Kidney epithelial cell (primary cell): Measurements from ENCODE around the gene ZDHHC11. TPM values are rescaled to one million over a fixed set of nuclear protein-coding genes. Genes with fewer than 3 reads are reported as not detected.
"Not testable (repeated sequence)": the region's sequence is repeated elsewhere in the genome, so short reads cannot be mapped to it uniquely, and the experiment has no call there.

Source experiments
- DNase-seq: peaks from one replicate; pipeline ENCODE4 v3.0.0-alpha.2; 2010; ENCODE audit warnings: low read depth
- H3K27me3 ChIP-seq: 2 replicates; pipeline ENCODE4 v1.6.0; 2011; ENCODE audit warnings: low read length; ENCODE audit not compliant: control insufficient read depth, insufficient read depth
- H3K36me3 ChIP-seq: 2 replicates; pipeline ENCODE4 v1.5.1; 2011; ENCODE audit warnings: low read length; ENCODE audit not compliant: control insufficient read depth, insufficient read depth
- H3K4me3 ChIP-seq: 2 replicates; pipeline ENCODE4 v1.5.1; 2011; ENCODE audit warnings: low read depth, mild to moderate bottlenecking, control low read depth, low read length
- total RNA-seq: library from RNA; depleted of rRNA; stranded (reverse); fragments of >200 nt; gene quantifications from 2 replicates; pipeline ENCODE4 v1.2.3, GENCODE V29; 2015
- TF ChIP-seq, protein P1 (sequence below): IDR thresholded peaks from 2 replicates; pipeline ENCODE4 v1.5.1; 2011; ENCODE audit warnings: mild to moderate bottlenecking, moderate library complexity, low read length, control low read depth, inconsistent platforms; ENCODE audit not compliant: insufficient read depth, poor library complexity, severe bottlenecking

The ZDHHC11 gene
- total RNA-seq, 1 donor from 2014 or later, result 1.3 TPM

DNA sequence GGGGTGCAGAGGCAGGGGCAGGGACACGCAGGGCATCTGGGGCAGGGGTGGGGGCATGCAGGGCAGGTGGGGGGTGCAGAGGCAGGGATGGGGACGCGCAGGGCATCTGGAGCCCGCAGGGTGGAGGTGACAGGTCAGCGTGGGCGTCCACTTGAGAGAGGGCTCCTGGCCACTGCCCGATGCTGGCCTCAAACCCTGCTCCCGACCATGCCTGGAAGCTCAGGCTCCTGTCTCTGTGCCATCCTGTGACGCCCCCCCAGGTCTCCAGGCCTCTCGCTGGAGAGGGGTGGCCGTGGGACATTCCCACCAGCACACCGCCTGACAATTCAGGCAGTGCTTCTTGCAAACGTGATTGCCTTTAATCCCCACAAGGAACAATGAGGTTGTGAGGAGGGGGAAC lies 99.3 kb downstream of the ZDHHC11 start:
- TF ChIP-seq, protein P1, sequence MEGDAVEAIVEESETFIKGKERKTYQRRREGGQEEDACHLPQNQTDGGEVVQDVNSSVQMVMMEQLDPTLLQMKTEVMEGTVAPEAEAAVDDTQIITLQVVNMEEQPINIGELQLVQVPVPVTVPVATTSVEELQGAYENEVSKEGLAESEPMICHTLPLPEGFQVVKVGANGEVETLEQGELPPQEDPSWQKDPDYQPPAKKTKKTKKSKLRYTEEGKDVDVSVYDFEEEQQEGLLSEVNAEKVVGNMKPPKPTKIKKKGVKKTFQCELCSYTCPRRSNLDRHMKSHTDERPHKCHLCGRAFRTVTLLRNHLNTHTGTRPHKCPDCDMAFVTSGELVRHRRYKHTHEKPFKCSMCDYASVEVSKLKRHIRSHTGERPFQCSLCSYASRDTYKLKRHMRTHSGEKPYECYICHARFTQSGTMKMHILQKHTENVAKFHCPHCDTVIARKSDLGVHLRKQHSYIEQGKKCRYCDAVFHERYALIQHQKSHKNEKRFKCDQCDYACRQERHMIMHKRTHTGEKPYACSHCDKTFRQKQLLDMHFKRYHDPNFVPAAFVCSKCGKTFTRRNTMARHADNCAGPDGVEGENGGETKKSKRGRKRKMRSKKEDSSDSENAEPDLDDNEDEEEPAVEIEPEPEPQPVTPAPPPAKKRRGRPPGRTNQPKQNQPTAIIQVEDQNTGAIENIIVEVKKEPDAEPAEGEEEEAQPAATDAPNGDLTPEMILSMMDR, result no peak
- no peak overlapping the region for H3K4me3 ChIP-seq
- no peak for DNase-seq
- no peaks in the 10 kb centered on the region for H3K27me3 ChIP-seq
- no peaks in the 10 kb centered on the region for H3K36me3 ChIP-seq

- H3K4me3 ChIP-seq, H3K27me3 ChIP-seq, H3K36me3 ChIP-seq, DNase-seq: not testable (repeated sequence)
Observed at GRCh38 chr5:750226-750625, 100.6 kb downstream of the ZDHHC11 start.

- Histone ChIP-seq H3K36me3 (no peaks in the 10 kb centered on the region), H3K27me3 (no peaks in the 10 kb centered on the region), H3K4me3 (no peak overlapping the region)
- no peak for DNase-seq
- TF ChIP-seq, protein P1, result no peak
Observed at GRCh38 chr5:749101-749670, 101.6 kb downstream of the ZDHHC11 start.

DNA sequence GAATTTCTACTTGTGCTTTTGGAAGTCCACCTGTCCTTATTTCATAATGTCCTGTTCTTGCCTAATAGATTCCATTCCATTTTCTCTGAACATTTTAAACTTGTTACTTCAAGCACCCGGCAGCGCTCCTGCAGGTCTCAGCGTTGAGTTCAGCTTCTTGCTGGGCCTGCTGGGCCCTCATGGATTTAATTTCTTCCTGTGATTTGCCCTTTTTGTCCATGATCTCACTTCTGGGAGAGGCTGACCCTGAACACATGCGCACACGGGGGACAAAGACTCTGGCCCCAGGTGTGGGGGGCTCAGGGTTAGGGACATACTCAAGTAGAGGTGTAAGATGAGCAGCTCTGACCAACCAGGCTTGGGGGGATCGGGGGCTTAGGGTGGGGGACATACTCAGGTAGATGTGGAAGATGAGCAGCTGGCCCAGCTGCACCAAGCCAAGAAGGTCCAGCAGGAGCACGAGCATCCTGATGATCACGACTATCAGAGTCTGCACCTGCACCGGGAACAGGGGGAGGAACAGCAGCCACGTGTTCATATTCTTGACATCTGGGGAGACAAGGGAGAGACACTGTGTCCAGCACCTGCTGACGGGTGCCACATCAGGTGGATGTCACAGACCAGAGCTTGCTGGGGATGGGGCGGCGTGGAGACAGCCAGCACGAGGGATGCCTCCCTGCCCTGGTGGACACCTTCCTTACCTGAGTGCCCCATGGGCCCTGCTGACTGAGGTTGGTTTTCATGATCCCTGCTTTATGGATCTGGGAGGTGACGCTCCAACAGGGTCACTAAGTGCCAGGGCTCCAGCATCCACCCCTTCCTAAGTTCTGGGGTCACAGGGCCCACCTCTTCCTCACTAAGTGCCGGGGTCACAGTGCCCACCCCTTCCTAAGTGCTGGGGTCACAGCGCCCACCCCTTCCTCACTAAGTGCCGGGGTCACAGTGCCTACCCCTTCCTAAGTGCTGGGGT lies 102.5 kb downstream of the ZDHHC11 start:
- not testable (repeated sequence) for DNase-seq, H3K4me3 ChIP-seq, H3K27me3 ChIP-seq, H3K36me3 ChIP-seq

GRCh38 chr5:747303-747844 lies 103.4 kb downstream of the ZDHHC11 start:
- H3K27me3 ChIP-seq, H3K4me3 ChIP-seq, H3K36me3 ChIP-seq, DNase-seq: not testable (repeated sequence)

DNA sequence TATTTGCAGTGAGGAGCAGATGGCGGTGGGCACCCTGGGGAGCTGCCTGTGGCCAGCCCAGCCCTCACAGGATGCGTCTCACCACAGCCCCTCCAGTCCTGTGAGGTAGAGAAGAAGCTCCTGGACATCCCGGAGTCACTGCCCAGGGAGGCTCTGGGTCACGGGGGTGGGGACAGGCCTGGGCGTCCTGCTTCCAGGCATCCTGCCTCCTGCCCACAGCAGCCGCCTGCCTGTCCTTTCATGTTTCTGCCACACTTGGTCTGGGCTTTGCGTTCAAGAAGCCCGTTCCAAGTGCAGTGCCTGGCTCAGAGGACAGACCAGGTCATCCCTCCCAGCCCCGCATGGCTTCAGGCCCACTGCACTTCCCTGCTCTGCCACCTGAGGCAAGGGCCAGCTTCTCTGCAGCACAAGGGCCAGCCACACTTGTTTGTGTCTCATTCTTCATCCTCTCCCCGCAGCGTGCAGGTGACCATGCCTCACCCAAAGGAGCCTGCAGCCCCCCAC lies 104.5 kb downstream of the ZDHHC11 start:
- TF ChIP-seq, protein P1, result no peak
- H3K27me3 ChIP-seq, result no peaks in the 10 kb centered on the region
- no peak overlapping the region for H3K4me3 ChIP-seq
- no peaks in the 10 kb centered on the region for H3K36me3 ChIP-seq
- DNase-seq, result no peak

Other genes starting within 250 kb of the ZDHHC11 start
- 2.7 and 4.8 TPM in 2 replicates for gene CEP72, start 238.6 kb downstream of the ZDHHC11 start, total RNA-seq
- 1.9 and 2.5 TPM in 2 replicates for gene TPPP, start 157.6 kb downstream of the ZDHHC11 start, total RNA-seq
- 0.25 and 0.55 TPM in 2 replicates for gene ZDHHC11B, start 66.3 kb downstream of the ZDHHC11 start, total RNA-seq
- gene BRD9, start 41.8 kb upstream of the ZDHHC11 start, total RNA-seq, result 47.3 and 47.9 TPM in 2 replicates
- gene TRIP13, start 41.9 kb upstream of the ZDHHC11 start, total RNA-seq, result 7.4 and 10.8 TPM in 2 replicates
- 1.0 and 1.7 TPM in 2 replicates for gene NKD2, start 157.8 kb upstream of the ZDHHC11 start, total RNA-seq